Sigmoid colon (tissue), 7 donors: ENCODE data around the gene GRID1. TPM values are rescaled to one million over a fixed set of nuclear protein-coding genes. Genes with fewer than 3 reads are reported as not detected.

Experiments used
- DNase-seq: peaks from one replicate; pipeline ENCODE4 v3.0.0-alpha.2; 2019
- H3K27ac ChIP-seq, 4 donors: fragments of 200-600 bp; sonication (generic); one replicate each; pipeline ENCODE4 v1.5.1; 2016 to 2019; ENCODE audit warnings: mild to moderate bottlenecking in 1 of 4
- H3K27me3 ChIP-seq, 3 donors: fragments of 200-600 bp; sonication (generic); one replicate each; pipeline ENCODE4 v1.5.1; 2019; ENCODE audit warnings: mild to moderate bottlenecking in 1 of 3
- H3K36me3 ChIP-seq, 4 donors: fragments of 200-600 bp; sonication (generic); one replicate each; pipeline ENCODE4 v1.5.1; 2016 to 2019
- H3K4me1 ChIP-seq, 4 donors: fragments of 200-600 bp; sonication (generic); one replicate each; pipeline ENCODE4 v1.5.1; 2017 to 2019
- H3K4me3 ChIP-seq, 4 donors: fragments of 200-600 bp; sonication (generic); one replicate each; pipeline ENCODE4 v1.5.1; 2017 to 2019; ENCODE audit warnings: mild to moderate bottlenecking in 2 of 4, moderate library complexity in 1 of 4
- H3K9me3 ChIP-seq, 4 donors: fragments of 200-600 bp in 3 of 4; sonication (generic) in 3 of 4; one replicate each; pipeline versions ENCODE4 v1.5.1 to v1.6.1; 2013 to 2019
- EP300 ChIP-seq, 4 donors: sonication (generic); formaldehyde crosslinking; IDR thresholded peaks; one replicate each; pipeline ENCODE4 v1.6.1; 2017; ENCODE audit warnings: antibody characterized with exemption in 4 of 4
- POLR2A ChIP-seq, 2 donors: fragments of 450-650 bp; IDR thresholded peaks; one replicate each; pipeline ENCODE4 v1.6.1; 2016; ENCODE audit warnings: antibody characterized with exemption in 2 of 2, mild to moderate bottlenecking in 2 of 2, moderate library complexity in 2 of 2
- POLR2AphosphoS5 ChIP-seq, 4 donors: sonication (generic); formaldehyde crosslinking; IDR thresholded peaks; one replicate each; pipeline ENCODE4 v1.6.1; 2017; ENCODE audit warnings: antibody characterized with exemption in 4 of 4
- WGBS, 2 donors: extraction: QIAGEN DNeasy Blood & Tissue Kit; methylation state at CpG; one replicate each; pipeline ENCODE4 v1.1.7; 2013; 5-methylcytosine and 5-hydroxymethylcytosine counted together
- intact Hi-C: fragments of 100-400 bp; cut with DNase I; formaldehyde crosslinking; loops from one replicate; pipeline ENCODE4 v1.15.1; 2023
- polyA plus RNA-seq, 3 donors: library from polyadenylated mRNA; stranded (reverse); fragments of 200-250 nt; gene quantifications; one replicate each; pipeline ENCODE4 v1.2.3, GENCODE V29; 2013
- total RNA-seq, 4 donors: library from RNA; depleted of rRNA; stranded (reverse); fragments of >200 nt; gene quantifications; one replicate each; pipeline ENCODE4 v1.1.0, GENCODE V29; 2016
- TF ChIP-seq, protein P1 (sequence below), 4 experiments: fragments of 450-650 bp in 3 of 4; fragments of 200-600 bp in 1 of 4; IDR thresholded peaks; one replicate each; pipeline ENCODE4 v1.5.1; 2016 to 2019; ENCODE audit warnings: antibody characterized with exemption in 4 of 4, mild to moderate bottlenecking in 3 of 4, moderate library complexity in 2 of 4
- donor health status: healthy with polysubstance abuse.
- donor health status: Bipolar disorder and iron deficiency.
- donor health status: healthy.

Gene GRID1
- total and polyA plus RNA-seq, 7 donors = 0.66 to 4.7 (median 1.1) TPM; not detected in 2

DNA sequence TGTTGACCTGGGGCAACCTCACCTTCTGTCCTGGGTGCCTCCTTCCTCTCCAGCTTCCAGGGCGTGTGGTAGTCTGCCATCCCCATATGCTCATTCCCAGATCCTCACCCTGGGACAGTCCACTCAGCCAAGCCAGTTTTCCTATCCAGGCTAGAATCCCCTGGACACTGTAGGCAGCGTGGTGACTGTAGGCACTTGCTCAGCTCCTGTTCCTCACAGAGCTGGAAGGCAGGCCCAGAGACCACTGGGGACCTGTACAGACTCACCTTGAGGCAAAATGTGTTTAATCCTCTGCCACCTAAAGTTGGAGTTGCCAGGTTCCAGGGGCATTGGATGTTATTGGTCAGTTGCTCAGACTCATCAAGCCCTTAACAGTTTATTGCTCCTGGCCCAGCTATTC, 2.4 kb upstream of the GRID1 start:
- Histone ChIP-seq H3K36me3 (no peaks in the 10 kb centered on the region), H3K27me3 (peaks cover 22 to 91% (median 79%) of the 10 kb centered on the region in 3 donors), H3K4me1 (peaks cover 0 to 32% (median 29%) of the 10 kb centered on the region in 4 donors), H3K4me3 (no peak overlapping the region), H3K9me3 (no peaks in the 10 kb centered on the region), H3K27ac (no peak overlapping the region)
- 83 to 92% methylated on average over 2 of the region's 2 CpGs for WGBS, 2 donors
- intact Hi-C loops = loop anchor here (10.0 kb wide), 1 partner anchor 574 kb away; no protein-coding TSS in a partner anchor
- TF ChIP-seq, protein P1, sequence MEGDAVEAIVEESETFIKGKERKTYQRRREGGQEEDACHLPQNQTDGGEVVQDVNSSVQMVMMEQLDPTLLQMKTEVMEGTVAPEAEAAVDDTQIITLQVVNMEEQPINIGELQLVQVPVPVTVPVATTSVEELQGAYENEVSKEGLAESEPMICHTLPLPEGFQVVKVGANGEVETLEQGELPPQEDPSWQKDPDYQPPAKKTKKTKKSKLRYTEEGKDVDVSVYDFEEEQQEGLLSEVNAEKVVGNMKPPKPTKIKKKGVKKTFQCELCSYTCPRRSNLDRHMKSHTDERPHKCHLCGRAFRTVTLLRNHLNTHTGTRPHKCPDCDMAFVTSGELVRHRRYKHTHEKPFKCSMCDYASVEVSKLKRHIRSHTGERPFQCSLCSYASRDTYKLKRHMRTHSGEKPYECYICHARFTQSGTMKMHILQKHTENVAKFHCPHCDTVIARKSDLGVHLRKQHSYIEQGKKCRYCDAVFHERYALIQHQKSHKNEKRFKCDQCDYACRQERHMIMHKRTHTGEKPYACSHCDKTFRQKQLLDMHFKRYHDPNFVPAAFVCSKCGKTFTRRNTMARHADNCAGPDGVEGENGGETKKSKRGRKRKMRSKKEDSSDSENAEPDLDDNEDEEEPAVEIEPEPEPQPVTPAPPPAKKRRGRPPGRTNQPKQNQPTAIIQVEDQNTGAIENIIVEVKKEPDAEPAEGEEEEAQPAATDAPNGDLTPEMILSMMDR (IDR thresholded peaks at IDR 0.05) = no peak
- TF ChIP-seq EP300 (IDR thresholded peaks at IDR 0.05) (no peak), POLR2A (IDR thresholded peaks at IDR 0.05) (no peak), POLR2AphosphoS5 (IDR thresholded peaks at IDR 0.05) (no peak)
- peak; percentile 19 for DNase-seq

DNA sequence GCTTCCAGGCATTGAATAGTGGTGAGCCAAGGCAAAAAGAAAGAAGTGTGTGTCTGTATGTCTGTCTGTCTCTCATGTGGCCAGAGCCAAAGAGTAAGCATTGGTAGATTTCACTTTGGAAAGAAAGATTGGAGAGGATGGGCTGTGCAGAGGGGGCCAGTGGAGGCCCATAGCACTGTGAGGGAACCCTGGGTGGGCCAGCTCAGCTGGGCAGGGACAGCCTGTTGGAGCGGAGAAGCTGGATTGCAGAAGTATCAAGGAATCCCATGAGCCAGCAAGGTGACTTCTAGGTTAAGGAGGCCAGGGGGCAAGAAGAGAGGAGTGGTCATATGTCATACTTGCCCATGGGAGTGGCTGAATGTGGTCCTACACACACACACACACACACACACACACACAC, 1.5 kb upstream of the GRID1 start:
- Histone ChIP-seq H3K36me3 (no peaks in the 10 kb centered on the region), H3K9me3 (no peaks in the 10 kb centered on the region), H3K4me1 (peaks cover 0 to 41% (median 38%) of the 10 kb centered on the region in 4 donors), H3K4me3 (no peak overlapping the region), H3K27me3 (peaks cover 28 to 93% (median 85%) of the 10 kb centered on the region in 3 donors), H3K27ac (no peak overlapping the region)
- TF ChIP-seq EP300 (IDR thresholded peaks at IDR 0.05) (no peak), POLR2A (IDR thresholded peaks at IDR 0.05) (no peak), POLR2AphosphoS5 (IDR thresholded peaks at IDR 0.05) (no peak)
- TF ChIP-seq, protein P1 (IDR thresholded peaks at IDR 0.05) = no peak
- intact Hi-C loops = loop anchor here (10.0 kb wide), 1 partner anchor 573 kb away; no protein-coding TSS in a partner anchor
- peak; percentile 22 for DNase-seq
- WGBS, 2 donors = 77 to 98% methylated on average over 1 of the region's 1 CpG

DNA sequence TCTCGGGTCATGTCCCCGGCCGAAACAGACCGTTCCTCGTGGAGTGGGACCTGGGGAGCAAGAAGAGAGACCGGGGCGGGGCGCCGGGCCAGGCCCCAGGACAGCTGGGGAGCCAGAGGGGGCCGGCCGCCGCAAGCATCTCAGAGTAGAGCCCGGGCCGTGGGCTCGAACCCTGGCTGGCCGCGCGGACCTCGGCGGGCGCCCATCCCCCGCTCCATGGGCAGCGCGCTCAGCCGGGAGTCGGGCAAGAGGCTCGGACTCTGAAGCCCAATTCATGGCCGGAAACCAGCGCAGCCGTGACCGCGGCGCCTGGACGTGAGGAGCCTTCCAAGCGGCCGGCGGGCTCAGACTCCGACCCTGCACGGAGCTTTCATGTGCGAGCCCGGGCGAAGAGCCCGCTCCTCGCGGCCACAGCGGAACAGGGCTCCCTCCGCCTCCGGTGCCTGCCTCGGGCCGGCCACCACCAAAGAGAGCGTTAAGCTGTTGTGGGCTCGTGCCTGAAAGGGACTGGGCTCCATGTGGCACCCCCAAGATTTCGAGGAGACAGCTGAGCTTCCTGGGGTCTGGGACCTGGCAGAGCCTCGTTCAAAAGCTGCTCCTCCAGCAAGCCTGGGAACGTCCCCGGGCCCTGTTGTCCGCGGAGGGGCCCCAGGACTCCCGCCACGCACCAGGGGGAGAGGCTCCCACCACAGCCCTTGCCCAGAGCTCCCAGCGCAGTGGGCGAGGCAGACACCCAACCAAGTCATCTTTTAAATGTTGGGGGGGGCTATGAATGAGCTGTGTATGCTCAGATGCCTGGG, 757 bp upstream of the GRID1 start:
- H3K27ac ChIP-seq = peak overlapping the region in 2 of 4 donors; percentile 36 to 44
- 6 to 7% methylated on average over 62 of the region's 62 CpGs for WGBS, 2 donors
- H3K9me3 ChIP-seq = no peaks in the 10 kb centered on the region
- intact Hi-C loops = loop anchor here (10.0 kb wide), 1 partner anchor 573 kb away; no protein-coding TSS in a partner anchor
- peak overlapping the region; percentile 18 to 64 (median 51) for H3K4me3 ChIP-seq
- H3K36me3 ChIP-seq = no peaks in the 10 kb centered on the region
- TF ChIP-seq, protein P1 (IDR thresholded peaks at IDR 0.05) = no peak
- TF ChIP-seq EP300 (IDR thresholded peaks at IDR 0.05) = no peak
- no peak for TF ChIP-seq POLR2AphosphoS5 (IDR thresholded peaks at IDR 0.05)
- no peak for TF ChIP-seq POLR2A (IDR thresholded peaks at IDR 0.05)
- H3K27me3 ChIP-seq = peaks cover 28 to 89% (median 78%) of the 10 kb centered on the region in 3 donors
- peaks cover 0 to 46% (median 39%) of the 10 kb centered on the region in 4 donors for H3K4me1 ChIP-seq
- peak; percentile 66 for DNase-seq

GRCh38 chr10:86366902-86367151, 232 bp upstream of the GRID1 start:
- Histone ChIP-seq H3K36me3 (no peaks in the 10 kb centered on the region), H3K27me3 (peaks cover 28 to 84% (median 73%) of the 10 kb centered on the region in 3 donors), H3K4me3 (peak overlapping the region; percentile 18 to 64 (median 51)), H3K9me3 (no peaks in the 10 kb centered on the region), H3K27ac (peak overlapping the region in 2 of 4 donors; percentile 36 to 44), H3K4me1 (peaks cover 0 to 46% (median 39%) of the 10 kb centered on the region in 4 donors)
- no peak for TF ChIP-seq EP300 (IDR thresholded peaks at IDR 0.05)
- TF ChIP-seq POLR2AphosphoS5 (IDR thresholded peaks at IDR 0.05) = no peak
- intact Hi-C loops = loop anchor here (10.0 kb wide), 1 partner anchor 572 kb away; no protein-coding TSS in a partner anchor
- WGBS, 2 donors = 1% methylated on average over 38 of the region's 38 CpGs
- peak; percentile 52 for DNase-seq

GRCh38 chr10:86365346-86366032, 1.1 kb downstream of the GRID1 start:
- Histone ChIP-seq H3K9me3 (no peaks in the 10 kb centered on the region), H3K27ac (no peak overlapping the region), H3K4me3 (peak overlapping the region in 3 of 4 donors; percentile 38 to 64 (median 64)), H3K4me1 (peaks cover 0 to 49% (median 39%) of the 10 kb centered on the region in 4 donors), H3K36me3 (no peaks in the 10 kb centered on the region), H3K27me3 (peaks cover 28 to 73% (median 62%) of the 10 kb centered on the region in 3 donors)
- intact Hi-C loops = loop anchor here (10.0 kb wide), 1 partner anchor 571 kb away; no protein-coding TSS in a partner anchor
- DNase-seq = peak; percentile 58
- 3% methylated on average over 47 of the region's 47 CpGs for WGBS, 2 donors
- TF ChIP-seq POLR2AphosphoS5 (IDR thresholded peaks at IDR 0.05) (no peak), EP300 (IDR thresholded peaks at IDR 0.05) (no peak), POLR2A (IDR thresholded peaks at IDR 0.05) (no peak)
- TF ChIP-seq, protein P1 (IDR thresholded peaks at IDR 0.05) = no peak
